ENCODE measurements around the gene PIP4K2B. TPM values are rescaled to one million over a fixed set of nuclear protein-coding genes. Genes with fewer than 3 reads are reported as not detected.
A peak's percentile ranks its signal among the peaks of the same experiment; 100 is the strongest.

The PIP4K2B gene
- total RNA-seq = 15.5 and 21.9 TPM in 2 replicates

DNA sequence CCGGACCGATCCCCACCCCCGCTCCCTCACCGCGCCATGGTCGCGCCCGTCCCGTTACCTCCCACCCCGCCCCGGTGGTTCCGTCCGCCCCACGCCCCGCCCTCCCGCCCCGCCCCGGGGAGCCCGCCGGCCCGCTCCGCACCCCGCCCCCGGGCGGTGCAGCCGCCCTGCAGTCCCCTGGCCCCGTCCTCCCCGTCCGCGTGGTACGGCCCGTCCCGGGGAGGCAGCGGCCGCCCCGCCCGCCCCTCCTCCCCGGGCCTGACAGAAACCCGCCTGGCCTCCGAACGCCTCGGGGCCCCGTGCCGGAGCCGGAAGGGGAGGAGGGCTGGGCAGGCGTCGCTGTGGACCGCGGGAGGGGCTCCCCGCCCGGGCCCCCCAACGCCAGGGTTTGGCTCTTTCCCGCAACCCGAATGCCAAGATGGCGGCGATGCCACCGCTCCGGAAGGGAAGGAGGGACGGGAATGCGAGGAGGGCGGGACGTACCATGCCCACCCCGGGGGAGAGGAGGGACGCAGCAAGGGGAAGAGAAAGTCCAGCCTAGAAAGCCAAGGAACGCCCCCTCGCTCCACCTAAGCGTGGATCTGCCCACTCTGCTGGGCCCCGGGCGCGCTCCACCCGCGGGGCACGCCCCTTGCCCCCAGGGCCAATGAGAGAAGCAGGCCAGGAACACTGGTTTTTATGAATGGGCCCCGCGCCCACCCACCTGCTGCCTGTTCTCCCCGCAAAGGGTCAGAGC is at the start of gene PIP4K2B:
Gene PIP4K2B (minus strand): TSS at position 56 of the 736 bp plus-strand sequence. CDS start 132 bp downstream, outside the sequence.
- Histone ChIP-seq H3K36me3 (ENCODE audit: control insufficient read depth, insufficient read depth, low read length) (peaks cover 3% of the 10 kb centered on the region), H3K27me3 (ENCODE audit: control insufficient read depth, insufficient read depth, low read length) (no peaks in the 10 kb centered on the region), H3K4me3 (ENCODE audit: low read depth, low read length) (peak within 1 kb of the TSS; percentile 89)
- peak; percentile 83 for DNase-seq (ENCODE audit: low read depth)
- TF ChIP-seq, protein P1, sequence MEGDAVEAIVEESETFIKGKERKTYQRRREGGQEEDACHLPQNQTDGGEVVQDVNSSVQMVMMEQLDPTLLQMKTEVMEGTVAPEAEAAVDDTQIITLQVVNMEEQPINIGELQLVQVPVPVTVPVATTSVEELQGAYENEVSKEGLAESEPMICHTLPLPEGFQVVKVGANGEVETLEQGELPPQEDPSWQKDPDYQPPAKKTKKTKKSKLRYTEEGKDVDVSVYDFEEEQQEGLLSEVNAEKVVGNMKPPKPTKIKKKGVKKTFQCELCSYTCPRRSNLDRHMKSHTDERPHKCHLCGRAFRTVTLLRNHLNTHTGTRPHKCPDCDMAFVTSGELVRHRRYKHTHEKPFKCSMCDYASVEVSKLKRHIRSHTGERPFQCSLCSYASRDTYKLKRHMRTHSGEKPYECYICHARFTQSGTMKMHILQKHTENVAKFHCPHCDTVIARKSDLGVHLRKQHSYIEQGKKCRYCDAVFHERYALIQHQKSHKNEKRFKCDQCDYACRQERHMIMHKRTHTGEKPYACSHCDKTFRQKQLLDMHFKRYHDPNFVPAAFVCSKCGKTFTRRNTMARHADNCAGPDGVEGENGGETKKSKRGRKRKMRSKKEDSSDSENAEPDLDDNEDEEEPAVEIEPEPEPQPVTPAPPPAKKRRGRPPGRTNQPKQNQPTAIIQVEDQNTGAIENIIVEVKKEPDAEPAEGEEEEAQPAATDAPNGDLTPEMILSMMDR (IDR thresholded peaks at IDR 0.05; ENCODE audit: insufficient read depth, low read length, severe bottlenecking) = no peak
- FAIRE-seq = no peak

DNA sequence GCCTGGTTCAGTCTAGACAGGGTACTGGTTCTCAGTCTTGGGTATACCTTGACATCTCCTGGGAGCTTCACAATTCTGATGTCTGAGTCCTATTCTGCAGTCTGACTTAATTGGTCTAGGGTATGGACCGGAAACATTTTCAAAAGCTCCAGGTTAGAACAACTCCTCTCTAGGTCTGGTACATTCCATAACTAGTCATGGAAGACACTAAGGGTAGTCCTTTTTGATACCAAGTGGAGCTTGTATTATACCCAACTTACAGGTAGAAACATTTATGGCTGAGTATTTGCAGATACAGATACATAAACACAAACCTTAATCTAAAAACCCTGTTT is 49.2 kb upstream of the PIP4K2B start:
- no peak for FAIRE-seq

DNA sequence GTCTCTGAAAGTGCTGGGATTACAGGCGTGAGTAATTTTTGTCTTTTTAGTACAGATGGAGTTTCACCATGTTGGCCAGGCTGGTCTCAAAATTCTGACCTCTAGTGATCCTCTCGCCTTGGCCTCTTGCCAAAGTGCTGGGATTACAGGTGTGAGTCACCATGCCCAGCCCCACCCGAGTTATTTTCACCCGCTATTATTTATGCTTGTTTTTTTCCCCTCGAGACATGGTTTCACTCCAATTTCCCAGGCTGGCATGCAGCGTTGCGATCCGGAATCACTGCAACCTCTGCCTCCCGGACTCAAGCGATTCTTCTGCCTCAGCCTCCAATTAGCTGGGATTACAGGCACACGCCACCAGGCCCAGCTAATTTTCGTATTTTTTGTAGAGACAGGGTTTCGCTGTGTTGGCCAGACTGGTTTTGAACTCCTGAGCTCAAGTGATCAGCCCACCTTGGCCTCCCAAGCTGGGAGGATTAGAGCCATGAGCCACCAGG is 45.0 kb upstream of the PIP4K2B start:
- no peak for FAIRE-seq

More for the DNA sequence above, 49.2 kb upstream of the PIP4K2B start:
- TF ChIP-seq, protein P1 (IDR thresholded peaks at IDR 0.05; ENCODE audit: insufficient read depth, low read length, severe bottlenecking) = no peak
- peaks cover 29% of the 10 kb centered on the region for H3K36me3 ChIP-seq (ENCODE audit: control insufficient read depth, insufficient read depth, low read length)
- H3K27me3 ChIP-seq (ENCODE audit: control insufficient read depth, insufficient read depth, low read length) = no peaks in the 10 kb centered on the region
- no peak for DNase-seq (ENCODE audit: low read depth)
- no peak overlapping the region for H3K4me3 ChIP-seq (ENCODE audit: low read depth, low read length)

DNA sequence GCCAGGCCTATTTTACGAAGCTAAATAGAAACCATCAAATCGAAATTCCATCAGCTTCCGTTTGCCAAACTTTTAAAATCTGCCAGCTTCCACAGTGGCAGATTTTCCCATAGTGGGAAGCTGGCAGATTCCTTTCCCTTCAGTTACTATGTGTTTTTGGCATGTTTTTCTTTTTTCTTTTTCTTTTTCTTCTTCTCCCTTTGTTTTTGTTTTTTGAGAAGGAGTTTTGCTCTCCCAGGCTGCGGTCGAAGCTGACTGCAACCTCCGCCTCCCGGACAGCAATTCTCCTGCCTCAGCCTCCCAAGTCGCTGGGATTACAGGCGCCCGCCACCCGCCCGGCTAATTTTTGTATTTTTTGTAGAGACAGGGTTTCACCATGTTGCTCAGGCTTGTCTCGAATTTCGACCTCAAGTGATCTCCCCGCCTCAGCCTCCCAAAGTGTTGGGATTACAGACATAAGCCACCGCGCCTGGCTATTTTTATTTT is 26.4 kb upstream of the PIP4K2B start:
- TF ChIP-seq, protein P1 (IDR thresholded peaks at IDR 0.05; ENCODE audit: insufficient read depth, low read length, severe bottlenecking) = no peak
- Histone ChIP-seq H3K36me3 (ENCODE audit: control insufficient read depth, insufficient read depth, low read length) (peaks cover 3% of the 10 kb centered on the region), H3K27me3 (ENCODE audit: control insufficient read depth, insufficient read depth, low read length) (no peaks in the 10 kb centered on the region), H3K4me3 (ENCODE audit: low read depth, low read length) (peak overlapping the region; percentile 96)
- DNase-seq (ENCODE audit: low read depth) (no peak), FAIRE-seq (no peak)

More for the DNA sequence above, 45.0 kb upstream of the PIP4K2B start:
- Histone ChIP-seq H3K36me3 (ENCODE audit: control insufficient read depth, insufficient read depth, low read length) (peaks cover 7% of the 10 kb centered on the region), H3K4me3 (ENCODE audit: low read depth, low read length) (no peak overlapping the region), H3K27me3 (ENCODE audit: control insufficient read depth, insufficient read depth, low read length) (no peaks in the 10 kb centered on the region)
- TF ChIP-seq, protein P1 (IDR thresholded peaks at IDR 0.05; ENCODE audit: insufficient read depth, low read length, severe bottlenecking) = no peak
- no peak for DNase-seq (ENCODE audit: low read depth)

DNA sequence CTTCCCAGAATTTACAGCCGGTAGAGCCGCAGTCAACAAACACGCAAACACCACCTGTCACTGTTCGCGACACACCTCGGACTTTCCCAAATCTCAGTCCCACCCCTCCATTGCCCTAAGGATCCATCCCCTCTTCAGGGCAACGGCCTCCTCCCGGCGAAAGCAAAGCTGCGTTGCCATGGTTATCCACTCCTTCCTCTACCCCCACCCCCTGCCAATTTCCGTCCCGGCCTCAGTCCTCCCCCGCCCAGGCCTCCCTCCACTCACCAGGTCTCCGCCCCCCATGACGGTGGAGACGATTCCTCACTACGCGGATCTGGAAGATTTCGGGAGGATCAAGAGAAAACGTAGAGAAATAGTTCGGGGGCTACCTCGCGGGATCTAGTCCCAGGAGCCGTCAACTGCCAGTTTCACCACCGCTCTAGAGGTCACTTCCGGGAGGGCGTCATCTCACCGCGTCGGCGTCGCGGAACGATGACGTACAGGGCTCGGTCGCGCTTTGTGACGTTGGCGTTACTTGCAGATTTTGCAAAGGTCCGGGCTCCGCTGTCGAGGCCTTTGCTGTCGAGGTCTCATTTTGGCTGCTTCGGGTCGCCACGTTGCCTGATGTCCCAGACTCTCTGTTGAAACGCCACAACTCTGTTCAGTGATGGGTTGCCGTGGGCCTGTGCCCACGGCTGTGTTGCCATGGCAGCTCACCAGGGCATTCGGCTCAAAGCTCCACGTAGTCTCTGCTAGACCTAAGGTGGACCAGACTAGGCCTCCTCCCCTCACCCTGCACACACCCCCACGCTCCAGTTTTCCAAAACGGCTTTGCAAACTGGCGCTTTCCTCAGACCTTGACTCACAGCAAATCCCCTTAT is 25.8 kb upstream of the PIP4K2B start, which contains the start of gene CWC25:
Gene CWC25 (minus strand): TSS at position 423 of the 863 bp plus-strand sequence. CDS start 138 bp downstream, at position 285.
- H3K27me3 ChIP-seq (ENCODE audit: control insufficient read depth, insufficient read depth, low read length) = no peaks in the 10 kb centered on the region
- H3K4me3 ChIP-seq (ENCODE audit: low read depth, low read length) = peak within 1 kb of the TSS; percentile 96
- peaks cover 7% of the 10 kb centered on the region for H3K36me3 ChIP-seq (ENCODE audit: control insufficient read depth, insufficient read depth, low read length)
- TF ChIP-seq, protein P1 (IDR thresholded peaks at IDR 0.05; ENCODE audit: insufficient read depth, low read length, severe bottlenecking) = no peak
- DNase-seq (ENCODE audit: low read depth) (peak; percentile 85), FAIRE-seq (no peak)

Measured in bronchial epithelial cell (primary cell).